ENCODE data around the gene EGLN1.

GRCh38 chr1:231446138-231446537 is 24.1 kb upstream of the EGLN1 start:
- TF ChIP-seq CTCF (IDR thresholded peaks at IDR 0.05) (no peak), POLR2A (IDR thresholded peaks at IDR 0.05) (no peak)
